A172 (cell line): ENCODE measurements around the gene KRT86. TPM values are rescaled to one million over a fixed set of nuclear protein-coding genes. Genes with fewer than 3 reads are reported as not detected.
"Not testable (repeated sequence)": the region's sequence is repeated elsewhere in the genome, so short reads cannot be mapped to it uniquely, and the experiment has no call there.

Experiments used
- DNase-seq: peaks from one replicate; pipeline ENCODE4 v3.0.0-alpha.2; 2015; ENCODE audit warnings: low spot score
- total RNA-seq: library from RNA; depleted of rRNA; stranded (reverse); fragments of >200 nt; shearing (Covaris generic); gene quantifications from 2 replicates; pipeline ENCODE4 v1.2.3, GENCODE V29; 2014

KRT86 gene
- total RNA-seq, 1 experiment from 2014 or later = 1.6 TPM

DNA sequence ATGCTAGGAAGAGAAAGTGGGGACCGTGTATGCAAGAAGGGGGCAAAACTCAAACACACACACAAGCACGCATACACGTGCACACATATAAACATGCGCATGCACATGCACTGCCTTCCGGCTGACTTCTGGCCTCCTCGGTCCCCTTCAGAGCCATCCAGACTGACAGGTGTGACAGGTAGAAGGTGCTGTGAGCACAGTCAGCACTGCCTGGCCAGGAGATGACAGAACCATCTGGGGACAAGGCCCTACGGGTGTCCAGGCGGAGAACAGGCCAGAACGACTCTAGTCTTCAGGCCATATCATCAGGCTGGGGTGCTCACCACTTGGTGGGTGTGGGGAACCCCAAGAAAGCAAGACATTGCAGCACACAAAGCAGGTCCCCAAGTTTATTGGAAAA, 39.5 kb downstream of the KRT86 start:
- DNase-seq = no peak

DNA sequence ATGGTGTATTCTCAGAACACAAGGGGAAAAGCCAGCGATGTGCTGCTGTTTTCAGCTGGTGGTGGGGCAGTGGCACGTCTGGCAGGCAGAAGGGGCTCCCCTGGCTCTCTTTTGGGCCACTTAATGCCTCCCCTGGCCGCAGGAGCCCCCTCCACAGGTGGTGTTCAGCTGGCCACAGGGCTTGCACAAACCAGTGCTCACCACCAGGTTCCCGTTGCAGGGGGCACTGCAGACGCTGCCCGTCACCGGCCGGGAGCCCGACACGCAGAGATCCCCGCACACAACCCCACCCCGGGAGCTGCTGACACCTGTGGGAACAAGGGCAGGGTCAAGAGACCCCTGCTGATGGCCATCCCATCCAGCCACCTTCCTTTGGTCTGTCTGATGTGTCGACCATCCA, 40.1 kb downstream of the KRT86 start:
- DNase-seq = no peak

DNA sequence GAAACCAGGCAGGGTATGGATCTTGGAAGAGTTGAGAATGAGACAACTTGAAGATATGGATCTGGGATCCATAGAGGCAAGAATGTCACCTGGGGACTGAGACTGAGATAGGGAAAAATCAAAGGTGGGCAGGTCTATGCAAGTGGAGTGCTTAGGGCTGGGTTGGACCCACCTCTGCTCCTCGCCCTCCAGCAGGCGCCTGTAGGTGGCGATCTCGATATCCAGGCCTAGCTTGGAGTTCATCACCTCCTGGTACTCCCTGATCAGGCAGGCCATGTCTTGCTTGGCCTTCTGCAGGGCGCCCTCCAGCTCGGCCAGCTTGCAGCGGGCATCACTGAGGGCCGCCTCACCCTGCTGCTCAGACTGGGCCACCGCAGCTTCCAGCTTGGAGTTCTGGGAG, 41.3 kb downstream of the KRT86 start:
- not testable (repeated sequence) for DNase-seq

DNA sequence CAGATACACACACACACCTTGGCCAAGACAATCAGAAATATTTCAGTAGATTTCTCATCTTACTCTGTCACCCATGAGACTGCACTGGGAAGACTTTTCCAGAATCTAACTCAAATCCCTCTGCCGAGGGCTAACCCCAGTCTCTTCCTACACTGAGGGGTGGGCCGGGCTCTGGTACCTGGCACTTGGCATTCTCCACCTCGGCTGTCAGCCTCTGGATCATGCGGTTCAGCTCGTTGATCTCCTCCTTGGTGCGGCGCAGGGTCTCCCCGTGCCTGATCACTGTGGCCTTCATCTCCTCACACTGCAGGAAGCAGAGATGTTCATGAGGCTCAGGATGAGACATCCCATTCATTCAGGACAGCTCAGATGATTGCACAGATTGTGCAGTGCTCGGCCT, 41.8 kb downstream of the KRT86 start:
- DNase-seq = no peak

DNA sequence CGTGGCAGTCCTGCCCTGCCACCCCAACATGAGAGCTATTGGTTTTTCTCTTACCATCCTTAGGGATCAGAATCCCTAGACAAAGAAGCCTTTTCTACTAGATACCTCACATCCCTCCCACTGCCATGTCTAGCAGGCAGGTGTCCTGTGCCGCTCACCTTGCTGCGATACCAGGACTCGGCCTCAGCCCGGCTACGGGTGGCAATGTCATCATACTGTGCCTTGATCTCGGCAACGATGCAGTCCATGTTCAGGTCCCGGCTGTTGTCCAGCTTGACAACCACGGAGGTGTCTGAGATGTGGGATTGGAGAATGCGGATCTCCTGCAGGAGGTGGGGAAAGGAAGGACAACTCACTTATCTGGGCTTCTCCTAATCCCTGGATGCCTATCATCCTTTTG, 42.3 kb downstream of the KRT86 start:
- DNase-seq = no peak

DNA sequence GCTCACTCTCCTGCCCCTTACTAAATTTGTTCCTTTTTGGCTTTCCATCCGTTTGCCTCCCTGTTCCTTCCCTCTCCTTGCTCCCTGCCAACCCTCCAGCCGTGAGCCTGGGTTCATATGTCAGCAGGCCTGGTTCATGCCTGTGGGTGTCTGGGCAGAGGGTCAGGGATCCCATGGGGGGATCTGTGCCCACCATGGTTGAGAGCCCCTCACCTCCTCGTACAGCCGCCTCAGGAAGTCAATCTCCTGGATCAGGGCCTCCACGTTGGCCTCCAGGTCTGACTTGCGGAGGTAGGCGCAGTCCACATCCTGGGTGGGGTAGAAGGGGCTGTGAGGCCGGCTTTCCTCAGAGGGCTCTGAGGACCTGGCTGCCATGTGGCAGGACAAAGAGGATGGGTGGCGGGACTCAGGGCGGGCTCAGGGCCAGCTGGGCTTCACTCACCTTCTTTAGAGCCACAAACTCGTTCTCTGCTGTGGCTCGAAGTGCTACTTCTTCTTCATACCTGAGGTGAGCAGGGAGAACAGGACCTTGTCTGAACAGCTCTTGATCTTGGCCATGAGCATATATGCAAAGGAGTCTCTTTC, 43.1 kb downstream of the KRT86 start:
- no peak for DNase-seq

DNA sequence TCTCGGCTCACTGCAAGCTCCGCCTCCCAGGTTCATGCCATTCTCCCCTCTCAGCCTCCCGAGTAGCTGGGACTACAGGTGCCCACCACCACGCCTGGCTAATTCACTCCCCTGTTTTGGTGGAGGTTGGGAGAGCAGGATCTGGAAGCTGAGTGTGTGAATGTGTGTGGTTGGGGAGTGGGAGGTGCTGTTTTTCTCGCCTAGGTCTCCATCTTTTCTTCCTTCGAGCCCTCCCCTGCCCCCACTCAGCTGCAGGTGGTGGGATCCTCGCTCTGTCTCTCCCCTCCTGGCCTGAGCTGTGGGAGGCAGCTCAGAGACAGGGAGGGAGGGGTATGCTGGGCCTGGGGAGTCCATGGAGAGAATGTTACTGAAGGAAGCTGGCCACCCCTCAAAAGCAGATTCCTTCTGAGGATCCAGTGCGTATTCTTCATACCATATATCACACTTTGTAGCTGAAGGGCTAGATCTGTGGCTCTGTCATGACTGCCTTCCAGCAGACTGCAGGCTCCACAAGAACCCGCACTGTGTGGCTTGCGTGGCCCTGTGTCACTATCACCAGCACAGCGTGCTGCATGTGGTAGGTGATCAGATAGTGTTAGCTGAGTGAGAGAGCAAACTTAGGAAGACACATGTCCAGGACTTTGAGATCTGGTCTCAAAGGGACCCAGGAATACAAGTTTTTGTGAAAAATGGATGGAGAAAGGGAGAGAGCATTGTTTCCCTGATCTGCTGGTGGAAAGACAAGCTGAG, 44.0 kb downstream of the KRT86 start:
- no peak for DNase-seq

DNA sequence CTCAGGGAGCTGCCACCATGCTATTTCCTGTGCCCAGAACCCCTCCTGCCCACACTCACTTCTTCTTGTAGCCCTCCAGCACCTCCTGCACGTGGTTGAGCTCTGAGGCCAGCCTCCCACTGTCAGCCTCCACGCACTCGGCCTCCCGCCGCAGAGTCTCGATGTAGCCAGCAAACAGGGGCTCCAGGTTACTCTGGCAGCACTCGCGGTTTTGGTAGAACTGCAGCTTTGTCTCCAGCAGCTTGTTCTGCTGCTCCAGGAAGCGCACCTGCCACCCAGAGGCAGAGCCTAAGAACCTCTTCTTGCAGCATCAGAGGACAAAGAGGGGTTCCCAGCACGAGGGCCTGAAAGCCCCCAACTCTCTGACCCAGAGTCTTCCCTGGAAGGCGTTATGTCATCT, 44.7 kb downstream of the KRT86 start:
- DNase-seq = no peak

DNA sequence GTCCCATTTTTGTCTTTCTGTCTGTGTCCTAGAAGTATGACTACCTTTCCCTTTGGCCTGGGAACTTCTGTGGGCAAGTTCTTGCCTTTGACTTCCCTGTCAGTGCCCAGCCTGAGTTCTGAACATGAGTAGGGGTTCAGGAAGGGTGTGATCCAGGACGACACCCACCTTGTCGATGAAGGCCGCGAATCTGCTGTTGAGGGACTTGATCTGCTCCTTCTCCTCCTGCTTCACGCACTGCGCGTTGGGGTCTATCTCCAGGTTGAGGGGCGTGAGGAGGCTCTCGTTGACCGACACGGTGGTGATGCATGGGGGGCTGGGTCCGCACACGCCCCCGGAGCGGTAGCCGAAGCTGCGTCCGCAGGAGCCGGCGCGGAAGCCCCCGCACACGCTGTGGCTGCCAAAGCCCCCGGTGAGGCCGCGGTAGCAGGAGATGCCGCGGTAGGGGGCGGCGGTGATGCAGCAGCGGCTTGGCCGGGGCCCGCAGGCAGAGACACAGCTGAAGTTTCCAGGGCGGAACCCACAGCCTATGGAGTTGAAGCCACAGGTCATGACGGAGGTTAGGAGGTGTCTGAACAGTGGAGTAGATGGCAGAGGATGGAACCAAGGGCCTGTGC, 46.4 kb downstream of the KRT86 start, which contains the start of gene KRT83:
KRT83 (minus strand) TSS at position 615 of the 617 bp plus-strand sequence; CDS start at position 552, 63 bp downstream.
- DNase-seq = no peak

DNA sequence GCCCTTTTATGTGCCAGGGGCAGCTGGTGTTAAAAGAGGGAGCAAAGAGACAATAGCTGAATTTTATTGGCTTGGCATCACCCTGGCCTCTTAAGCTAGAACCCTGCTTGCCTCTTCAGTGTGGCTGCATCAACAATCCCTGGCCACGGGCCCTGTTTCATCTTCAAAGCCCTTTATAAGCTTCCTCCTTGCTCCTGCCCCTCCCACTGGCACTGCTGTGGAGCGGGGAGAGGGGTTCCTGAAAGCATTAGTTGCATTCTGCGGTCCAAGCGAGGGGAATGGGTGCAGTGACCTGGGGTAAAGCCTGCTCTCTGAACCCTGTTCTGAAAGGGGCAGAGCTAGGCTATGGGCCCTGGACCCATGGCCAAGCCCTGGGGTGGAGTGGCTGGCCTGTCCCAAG, 47.0 kb downstream of the KRT86 start:
- DNase-seq = no peak

DNA sequence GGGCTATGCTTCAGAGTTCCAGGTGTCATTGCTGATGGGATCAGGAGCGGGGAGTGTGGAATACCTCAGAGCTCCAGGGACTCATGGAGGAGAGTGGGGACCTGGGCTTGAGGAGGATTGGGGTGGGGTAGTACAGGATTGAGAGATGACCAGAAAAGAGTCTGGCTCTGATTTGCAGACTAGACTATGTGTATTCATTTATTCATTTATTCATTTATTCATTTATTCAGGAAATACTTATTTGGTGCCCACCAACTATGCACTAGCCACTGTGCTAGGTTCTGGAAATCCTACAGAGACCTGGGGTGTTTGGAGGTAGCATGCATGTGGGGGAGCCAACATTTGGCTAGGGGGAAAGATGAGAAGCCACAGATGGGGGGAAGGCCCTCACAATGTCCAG, 47.6 kb downstream of the KRT86 start:
- DNase-seq = no peak

DNA sequence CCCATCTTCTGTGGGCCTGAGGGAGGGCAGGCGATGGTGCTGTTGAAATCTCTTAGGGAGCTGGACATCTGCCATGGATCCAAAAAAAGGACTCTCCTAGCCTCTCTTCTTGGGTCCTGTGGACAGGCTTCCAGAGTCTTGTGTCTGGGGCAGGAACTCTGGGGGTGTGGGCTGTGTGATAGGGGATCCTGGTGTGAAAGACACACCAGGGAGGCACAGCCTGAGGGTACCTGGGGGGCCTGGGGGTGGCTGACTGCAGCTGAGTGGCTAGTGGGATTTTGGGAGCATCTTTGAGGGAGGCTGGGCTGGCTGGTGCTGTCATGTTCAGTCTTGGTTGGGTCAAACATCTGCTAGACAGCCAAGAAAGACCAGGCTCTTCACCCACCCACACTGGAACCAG, 48.6 kb downstream of the KRT86 start:
- DNase-seq = no peak

DNA sequence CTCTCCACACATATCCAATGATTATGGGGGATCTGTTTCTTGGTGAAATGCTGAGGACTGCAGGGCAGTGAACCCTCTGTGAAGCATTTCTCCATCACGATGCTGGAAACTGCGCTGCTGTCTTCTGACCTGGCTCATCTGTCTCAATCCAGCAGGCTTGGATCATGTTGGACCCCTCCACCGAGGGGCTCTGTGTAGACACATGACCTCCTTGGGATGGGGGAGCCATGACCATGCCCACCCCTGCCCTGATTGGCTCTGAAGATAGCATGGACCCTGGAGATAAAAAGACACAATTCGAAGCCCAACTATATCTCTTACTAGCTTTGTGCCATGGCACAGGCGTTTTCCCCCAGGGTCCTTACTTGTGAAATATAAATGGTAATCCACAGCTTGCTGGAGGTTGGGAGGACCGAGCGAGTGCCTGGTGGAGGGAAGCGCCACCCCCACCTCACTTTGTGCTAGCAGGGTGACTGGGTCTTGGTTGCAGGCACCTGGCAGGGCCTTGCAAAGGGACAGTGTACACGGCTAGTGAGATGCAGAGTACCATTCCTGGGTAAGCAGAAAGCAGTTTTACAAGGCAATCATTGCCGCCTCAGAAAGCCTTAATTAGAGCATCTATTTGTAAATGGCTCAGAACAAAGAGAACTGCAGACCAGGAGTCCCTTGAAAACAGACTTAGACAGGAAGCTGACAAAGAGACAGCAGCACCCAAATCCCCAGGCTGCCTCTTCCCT, 49.1 kb downstream of the KRT86 start:
- DNase-seq = no peak

DNA sequence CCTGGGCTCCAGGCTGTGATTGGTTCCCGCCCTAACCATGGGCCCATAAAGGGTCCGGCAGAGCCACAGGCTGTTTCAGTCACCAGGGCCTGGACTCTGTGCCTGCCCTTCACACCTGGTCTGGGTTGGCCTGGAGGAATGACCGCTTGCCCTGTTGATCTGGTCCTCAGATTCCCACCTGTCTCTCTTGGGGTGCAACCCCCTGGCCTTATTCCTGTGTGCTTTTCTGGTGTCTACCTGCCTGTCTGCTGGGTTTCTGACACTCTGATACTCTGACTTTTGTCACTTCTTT, 49.7 kb downstream of the KRT86 start:
- no peak for DNase-seq

DNA sequence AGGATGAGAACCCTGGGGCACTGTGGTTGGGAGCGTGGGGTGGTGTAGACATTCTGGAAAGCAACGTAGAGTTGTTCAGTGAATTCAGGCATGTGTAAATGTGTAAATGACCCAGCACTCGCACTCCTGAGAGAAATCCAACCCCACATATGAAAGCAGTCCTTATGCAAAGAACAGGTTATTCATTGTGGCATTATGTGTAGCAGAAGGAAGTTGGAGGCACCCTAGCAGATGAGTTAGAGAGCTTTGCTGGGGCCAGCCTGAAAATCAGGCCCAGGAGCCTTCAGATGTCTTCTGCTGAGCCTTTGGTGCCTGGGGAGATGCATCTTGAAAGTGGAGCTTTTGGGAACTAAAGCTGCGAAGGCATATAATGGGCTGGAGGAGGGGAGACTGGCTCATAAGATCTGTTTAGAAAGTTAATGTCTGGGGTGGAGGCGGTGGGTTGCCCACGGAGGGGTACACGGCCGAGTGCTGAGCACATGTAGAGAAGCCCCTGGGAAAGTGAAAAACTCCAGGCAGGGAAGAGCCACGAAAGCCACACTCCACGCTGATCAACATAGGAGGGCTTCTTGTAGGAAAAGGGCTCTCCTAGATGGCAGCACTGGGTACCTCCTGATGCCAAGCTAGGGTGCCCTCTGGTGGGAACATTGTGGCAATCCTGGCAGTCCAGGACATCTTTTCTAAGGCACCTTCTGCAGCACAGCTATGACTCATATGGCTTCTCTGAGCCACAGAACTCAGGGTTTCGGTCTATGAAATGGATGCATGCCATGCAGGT, 52.8 kb downstream of the KRT86 start:
- peak; percentile 95 for DNase-seq

DNA sequence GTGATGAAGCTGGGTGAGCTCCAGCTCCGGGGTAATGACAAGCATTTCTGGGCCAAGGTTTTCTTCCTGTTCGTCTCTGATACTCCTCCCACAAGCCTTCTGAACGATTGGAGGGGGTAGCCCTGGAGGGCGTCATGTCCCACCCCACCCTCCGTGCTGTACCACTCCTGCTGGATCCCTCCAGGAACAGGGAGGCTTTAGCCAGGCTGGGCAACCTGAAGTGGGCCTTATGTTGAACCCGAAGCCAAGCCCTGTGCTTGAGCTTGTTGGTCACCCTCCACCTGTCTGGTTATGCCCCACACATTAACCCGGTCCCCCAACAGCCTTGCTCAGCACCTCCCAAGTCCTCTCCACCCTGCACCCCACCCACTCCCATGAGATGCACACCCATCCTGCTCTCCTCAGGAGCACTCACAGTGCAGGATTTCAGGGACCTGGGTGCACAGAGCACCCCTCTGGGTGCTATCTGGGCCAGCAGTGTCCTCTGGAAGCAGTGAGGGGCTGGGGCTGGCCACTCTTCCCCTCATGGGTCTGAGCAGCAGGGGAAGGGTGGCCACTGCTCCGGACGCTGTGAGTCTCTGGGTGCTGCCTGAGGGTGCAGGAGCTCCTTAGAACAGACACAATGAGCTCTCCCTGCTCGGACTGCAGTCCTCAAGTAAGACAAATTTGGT, 53.5 kb downstream of the KRT86 start:
- no peak for DNase-seq

DNA sequence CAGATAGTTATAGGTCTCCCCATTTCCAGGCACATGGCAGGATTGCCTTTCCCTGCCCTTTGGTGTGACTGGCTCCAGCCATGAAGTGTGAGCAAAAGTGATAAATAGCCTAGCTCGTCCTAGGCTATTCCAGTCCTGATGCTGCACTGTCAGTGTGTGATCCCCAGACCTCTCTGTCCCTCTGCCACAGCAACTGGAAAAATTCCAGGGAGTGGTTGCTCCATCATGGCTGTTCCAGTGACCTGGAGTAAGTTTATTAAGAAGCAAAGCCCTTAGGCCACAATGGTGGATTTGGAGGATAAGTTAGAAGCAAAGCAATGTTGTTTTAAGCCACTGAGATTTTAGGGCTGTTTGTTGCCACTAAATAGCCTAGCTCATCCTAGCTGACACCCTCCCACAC, 56.6 kb downstream of the KRT86 start:
- no peak for DNase-seq

DNA sequence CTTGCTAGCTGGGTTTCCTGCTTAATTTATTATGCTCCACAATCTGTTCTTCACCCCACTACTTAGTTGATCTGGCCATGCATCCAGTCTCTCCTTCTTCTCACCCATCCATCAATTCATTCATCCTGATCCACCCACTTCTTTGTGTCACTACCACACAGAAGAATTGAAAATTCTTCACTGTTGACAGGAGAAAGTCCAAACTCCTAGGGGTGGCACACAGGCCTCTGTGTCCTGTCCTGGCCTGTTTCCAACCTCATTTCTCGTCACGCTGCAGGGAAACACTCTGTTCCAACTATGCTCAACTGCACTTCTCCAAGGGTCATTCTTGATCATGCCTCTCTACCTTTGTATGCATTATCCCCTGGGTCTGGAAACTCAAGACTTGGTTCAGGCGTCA, 57.4 kb downstream of the KRT86 start:
- DNase-seq = no peak

DNA sequence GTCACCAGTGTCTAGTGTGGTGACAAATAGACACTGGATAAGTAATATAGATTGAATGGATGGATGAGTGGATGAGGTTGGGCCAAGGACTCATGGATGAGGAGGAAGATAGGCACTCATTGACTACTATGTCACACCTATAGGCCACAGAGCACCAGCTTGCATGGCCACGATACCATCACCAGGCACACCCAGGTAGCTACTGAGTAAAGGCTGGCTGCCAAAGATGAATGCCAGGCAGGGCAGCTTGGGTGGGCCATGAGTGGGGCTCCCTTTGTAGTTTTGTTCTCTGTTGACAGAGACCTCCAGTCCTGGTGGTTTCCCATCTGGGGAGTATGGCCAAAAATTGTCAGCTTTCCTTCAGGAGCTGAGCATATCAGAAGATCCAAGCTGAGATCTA, 57.9 kb downstream of the KRT86 start:
- DNase-seq = no peak

DNA sequence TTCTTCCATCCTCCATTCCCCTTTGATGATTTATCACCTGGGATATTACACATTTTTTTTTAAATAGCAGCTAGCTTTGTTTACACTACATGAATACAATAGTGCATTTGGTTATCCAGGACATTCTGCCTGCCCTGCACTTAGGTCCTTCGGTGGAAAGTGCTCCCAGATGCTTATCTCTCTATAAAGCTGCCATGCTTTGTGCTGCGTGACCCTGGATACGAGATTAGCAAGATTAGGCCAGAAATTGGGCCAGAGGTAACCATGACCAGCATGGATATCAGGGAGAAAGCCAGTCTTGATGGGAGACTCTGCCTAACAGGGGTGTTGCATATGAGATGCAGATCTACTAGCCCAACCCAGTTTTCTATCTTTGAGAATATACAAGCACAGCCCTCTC, 58.9 kb downstream of the KRT86 start:
- DNase-seq = no peak

DNA sequence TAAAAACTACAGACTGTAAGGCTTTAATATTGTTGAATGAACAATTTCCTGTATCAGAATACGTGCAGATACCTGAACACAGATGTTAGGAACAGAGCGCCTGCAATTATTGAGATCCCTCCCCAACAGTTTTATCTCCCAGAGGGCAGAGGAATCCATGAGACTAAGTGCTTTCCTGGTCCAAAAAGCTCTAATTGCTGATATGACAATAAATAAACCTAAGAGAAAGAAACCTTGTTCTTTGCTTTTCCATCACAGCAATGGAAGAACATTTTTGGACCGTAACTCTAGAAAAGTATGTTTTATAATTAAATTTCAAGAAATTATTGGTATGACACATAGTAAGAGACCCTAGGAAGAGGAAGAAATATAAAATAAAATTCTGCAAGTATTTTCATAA, 59.7 kb downstream of the KRT86 start:
- DNase-seq = no peak
